T-cell (primary cell): ENCODE results near the gene TNPO2. TPM values are rescaled to one million over a fixed set of nuclear protein-coding genes. Genes with fewer than 3 reads are reported as not detected.

Source experiments
- ATAC-seq, 4 experiments: fragments of 200-7000 bp in 3 of 4; fragments of 150-1000 bp in 1 of 4; cut with Tn5 transposase; replicated peaks in 1 of 4; 1 replicate in 3 of 4; 2 replicates in 1 of 4; pipeline ENCODE4 v1.10.0; 2021; ENCODE audit warnings: moderate library complexity in 3 of 4, mild to moderate bottlenecking in 2 of 4, moderate number of reproducible peaks in 1 of 4
- CTCF ChIA-PET, 2 donors: fragments of 300-600 bp; sonication (Branson Sonifier 250); formaldehyde crosslinking; loops; one replicate each; lab custom pipeline; 2022; ENCODE audit warnings: antibody characterized with exemption in 2 of 2; lab: Charles Lee
- POLR2A ChIA-PET, 2 donors: fragments of 300-600 bp; sonication (Branson Sonifier 250); formaldehyde crosslinking; loops; one replicate each; lab custom pipeline; 2022; ENCODE audit warnings: antibody characterized with exemption in 2 of 2; lab: Charles Lee
- DNase-seq, 35 experiments: peaks; one replicate each; pipeline versions ENCODE4 v3.0.0 to v3.0.0-alpha.2; 2013 to 2023
- H3K27ac ChIP-seq: one replicate; pipeline ENCODE4 v1.5.1; 2013; ENCODE audit warnings: low read length
- H3K27me3 ChIP-seq, 2 experiments: replicated peaks in 1 of 2; 1 replicate in 1 of 2; 2 replicates in 1 of 2; pipeline versions ENCODE4 v1.6.1 to v1.7.0; 2013; ENCODE audit warnings: low read length in 1 of 2, mixed read lengths in 1 of 2; ENCODE audit not compliant: control insufficient read depth in 2 of 2, insufficient read depth in 2 of 2; ENCODE audit errors: extremely low read depth in 1 of 2
- H3K36me3 ChIP-seq, 2 donors: 1 replicate in 1 of 2; 2 replicates in 1 of 2; pipeline versions ENCODE4 v1.6.1 to v1.7.0; 2013; ENCODE audit warnings: low read length in 1 of 2; ENCODE audit not compliant: control insufficient read depth in 2 of 2, insufficient read depth in 1 of 2; ENCODE audit errors: extremely low read depth in 1 of 2
- H3K4me1 ChIP-seq, 2 experiments: 1 replicate in 1 of 2; 2 replicates in 1 of 2; pipeline versions ENCODE4 v1.6.1 to v1.7.0; 2013; ENCODE audit warnings: low read length in 2 of 2, mixed read lengths in 1 of 2; ENCODE audit not compliant: insufficient read depth in 2 of 2, control insufficient read depth in 1 of 2; ENCODE audit errors: extremely low read depth in 1 of 2
- H3K4me3 ChIP-seq, 2 donors: 1 replicate in 1 of 2; 2 replicates in 1 of 2; pipeline versions ENCODE4 v1.5.1 to v1.7.0; 2013; ENCODE audit warnings: mild to moderate bottlenecking in 2 of 2, low read length in 1 of 2, moderate library complexity in 1 of 2; ENCODE audit not compliant: control insufficient read depth in 1 of 2; ENCODE audit errors: extremely low read depth in 1 of 2
- H3K9me3 ChIP-seq: 2 replicates; pipeline ENCODE4 v1.7.0; 2013
- H3K27ac Mint-ChIP-seq, 2 donors: one replicate each; pipeline ENCODE4 v1.8.0; 2020 to 2021; ENCODE audit warnings: mild to moderate bottlenecking in 2 of 2, mixed read lengths in 2 of 2
- H3K27me3 Mint-ChIP-seq, 2 donors: one replicate each; pipeline ENCODE4 v1.8.0; 2021 to 2022; ENCODE audit warnings: mixed read lengths in 2 of 2
- H3K36me3 Mint-ChIP-seq: one replicate; pipeline ENCODE4 v1.8.0; 2021; ENCODE audit warnings: mixed read lengths
- H3K4me1 Mint-ChIP-seq, 3 donors: one replicate each; pipeline ENCODE4 v1.8.0; 2020 to 2022; ENCODE audit warnings: mixed read lengths in 3 of 3, mild to moderate bottlenecking in 1 of 3
- H3K4me3 Mint-ChIP-seq, 3 donors: one replicate each; pipeline ENCODE4 v1.8.0; 2020 to 2022; ENCODE audit warnings: mild to moderate bottlenecking in 3 of 3, mixed read lengths in 3 of 3, moderate library complexity in 3 of 3
- H3K9me3 Mint-ChIP-seq, 3 donors: one replicate each; pipeline ENCODE4 v1.8.0; 2020 to 2022; ENCODE audit warnings: mixed read lengths in 3 of 3
- WGBS: methylation state at CpG from one replicate; pipeline ENCODE4 v1.1.5; 2013; ENCODE audit warnings: missing lambda C conversion rate; ENCODE audit not compliant: insufficient coverage; 5-methylcytosine and 5-hydroxymethylcytosine counted together
- total RNA-seq, 35 experiments: library from RNA in 6 of 35; stranded (reverse) in 6 of 35; fragments of 120-200 nt in 1 of 35; gene quantifications; one replicate each; pipeline versions ENCODE4 v1.2.1 to v1.2.4 and lab custom pipeline; 2013 to 2026

The TNPO2 gene
- total RNA-seq, 5 donors from 2014 or later (not counting 1 experiment from before 2014, with no cell fraction given): 53.7 to 78.8 (median 62.6) TPM

DNA sequence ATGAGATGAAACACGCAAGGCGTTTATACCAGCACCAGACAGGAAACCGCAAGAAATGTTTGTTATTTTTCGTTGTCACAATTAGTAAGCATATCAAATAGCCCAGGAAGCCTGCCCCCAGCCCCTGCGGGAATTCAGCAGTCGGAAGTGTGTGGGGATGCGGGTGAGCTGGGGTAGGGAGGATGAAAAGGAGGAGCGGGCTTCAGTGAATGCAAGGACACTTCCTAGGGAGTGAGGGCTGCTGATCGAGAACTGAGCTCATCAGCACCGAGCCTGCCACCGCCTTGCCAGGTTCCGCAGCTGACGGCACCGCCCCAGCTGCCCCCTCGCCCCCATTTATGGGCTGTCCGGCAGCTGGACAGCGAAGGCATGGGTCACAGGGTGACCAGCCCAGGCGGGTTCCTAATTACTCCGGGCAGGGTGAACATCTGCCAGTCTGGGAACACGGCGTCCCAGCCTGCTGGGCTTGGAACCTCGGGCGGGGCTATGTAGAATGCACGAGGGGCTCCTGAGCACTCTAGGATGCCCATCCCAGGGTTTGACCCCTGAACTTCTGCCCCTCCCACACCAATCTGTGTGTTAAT is 26.3 kb upstream of the TNPO2 start:
- WGBS: 43% methylated on average over 13 of the region's 24 CpGs
- H3K36me3 ChIP-seq: peaks cover 13 to 28% of the 10 kb centered on the region in 2 donors
- CTCF ChIA-PET: no interaction called here
- H3K27ac ChIP-seq: no peak overlapping the region
- peak overlapping the region in 1 of 3 donors; percentile 27 for H3K4me3 Mint-ChIP-seq
- no peaks in the 10 kb centered on the region for H3K9me3 ChIP-seq
- H3K9me3 Mint-ChIP-seq: peaks cover 5 to 6% (median 5%) of the 10 kb centered on the region in 3 donors
- DNase-seq (no peak), ATAC-seq (peak in 3 of 4 experiments; percentile 31 to 41 (median 39))
- H3K27me3 Mint-ChIP-seq: peaks cover 21 to 33% of the 10 kb centered on the region in 2 donors
- peaks cover 0 to 11% of the 10 kb centered on the region in 2 experiments for H3K4me1 ChIP-seq
- peaks cover 4 to 9% (median 7%) of the 10 kb centered on the region in 3 donors for H3K4me1 Mint-ChIP-seq
- peaks cover 0 to 47% of the 10 kb centered on the region in 2 experiments for H3K27me3 ChIP-seq
- POLR2A ChIA-PET: no interaction called here
- H3K27ac Mint-ChIP-seq: peak overlapping the region in 1 of 2 donors; percentile 29
- peaks cover 27% of the 10 kb centered on the region for H3K36me3 Mint-ChIP-seq
- no peak overlapping the region for H3K4me3 ChIP-seq

DNA sequence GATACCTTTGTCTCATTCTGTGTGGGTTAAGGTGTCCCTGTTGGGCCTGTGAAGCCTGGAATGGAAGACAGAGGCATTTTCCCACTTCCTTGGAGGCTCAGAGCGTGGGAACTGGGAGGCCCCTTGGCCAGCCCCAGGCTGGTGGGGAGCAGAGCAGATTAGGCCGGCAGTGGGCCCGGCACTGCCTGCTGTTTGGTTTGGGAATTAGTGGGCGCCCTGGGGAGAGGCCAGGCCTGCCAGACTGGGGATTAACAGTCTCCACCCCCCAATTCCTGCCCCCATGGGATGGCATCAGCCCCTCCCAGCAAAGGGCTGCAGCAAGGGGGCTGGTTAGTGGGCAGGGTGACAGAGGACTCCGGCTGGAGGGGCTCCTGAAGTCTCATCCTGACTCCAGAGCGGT is 24.8 kb upstream of the TNPO2 start:
- H3K4me1 Mint-ChIP-seq: peaks cover 4 to 9% (median 7%) of the 10 kb centered on the region in 3 donors
- no peaks in the 10 kb centered on the region for H3K9me3 ChIP-seq
- ChIA-PET CTCF (no interaction called here), POLR2A (no interaction called here)
- H3K36me3 Mint-ChIP-seq: peaks cover 34% of the 10 kb centered on the region
- no peak for DNase-seq
- peaks cover 0 to 11% of the 10 kb centered on the region in 2 experiments for H3K4me1 ChIP-seq
- H3K4me3 ChIP-seq: no peak overlapping the region
- H3K27me3 Mint-ChIP-seq: peaks cover 19 to 22% of the 10 kb centered on the region in 2 donors
- H3K9me3 Mint-ChIP-seq: peaks cover 5 to 6% (median 5%) of the 10 kb centered on the region in 3 donors
- ATAC-seq: no peak
- H3K36me3 ChIP-seq: peaks cover 13 to 39% of the 10 kb centered on the region in 2 donors
- H3K4me3 Mint-ChIP-seq: no peak overlapping the region
- peaks cover 0 to 34% of the 10 kb centered on the region in 2 experiments for H3K27me3 ChIP-seq
- H3K27ac Mint-ChIP-seq: no peak overlapping the region
- no peak overlapping the region for H3K27ac ChIP-seq
- 100% methylated on average over 1 of the region's 6 CpGs for WGBS

DNA sequence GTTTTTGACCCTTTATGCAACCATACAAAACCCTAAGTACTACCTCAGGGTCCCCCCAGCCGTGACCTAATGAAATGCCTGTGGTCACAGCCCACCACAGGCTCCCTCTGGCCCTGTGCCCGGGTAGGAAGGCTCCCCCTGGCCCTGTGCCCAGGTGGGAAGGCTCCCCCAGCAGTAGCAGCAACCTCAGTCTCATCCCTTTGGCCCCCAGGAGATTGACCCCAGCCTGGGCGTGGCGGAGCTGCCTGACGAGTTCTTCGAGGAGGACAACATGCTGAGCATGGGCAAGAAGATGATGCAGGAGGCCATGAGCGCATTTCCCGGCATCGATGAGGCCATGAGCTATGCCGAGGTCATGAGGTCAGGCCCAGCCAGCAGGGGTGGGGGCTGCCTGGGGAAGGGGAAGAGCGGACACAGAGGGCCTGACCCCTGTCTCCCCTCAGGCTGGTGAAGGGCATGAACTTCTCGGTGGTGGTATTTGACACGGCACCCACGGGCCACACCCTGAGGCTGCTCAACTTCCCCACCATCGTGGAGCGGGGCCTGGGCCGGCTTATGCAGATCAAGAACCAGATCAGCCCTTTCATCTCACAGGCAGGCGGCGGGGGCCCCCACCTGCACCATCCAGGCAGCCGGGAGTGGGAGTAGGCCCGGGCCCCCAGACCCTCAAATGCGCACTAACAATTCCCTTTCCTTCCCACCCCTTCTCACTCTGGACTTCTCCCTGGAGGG is 21.6 kb upstream of the TNPO2 start:
- Histone ChIP-seq H3K4me1 (peaks cover 0 to 9% of the 10 kb centered on the region in 2 experiments), H3K27me3 (peaks cover 0 to 9% of the 10 kb centered on the region in 2 experiments), H3K36me3 (peaks cover 13 to 48% of the 10 kb centered on the region in 2 donors), H3K27ac (no peak overlapping the region), H3K4me3 (no peak overlapping the region), H3K9me3 (no peaks in the 10 kb centered on the region)
- ChIA-PET POLR2A (no interaction called here), CTCF (interaction anchor here in 1 of 2 donors (0.6 kb wide), 1 partner anchor 179 kb away, joined by 3 read pairs; no protein-coding TSS in a partner anchor)
- peaks cover 47% of the 10 kb centered on the region for H3K36me3 Mint-ChIP-seq
- DNase-seq: no peak
- peaks cover 4 to 5% of the 10 kb centered on the region in 2 donors for H3K27me3 Mint-ChIP-seq
- no peak overlapping the region for H3K27ac Mint-ChIP-seq
- H3K9me3 Mint-ChIP-seq: peaks cover 5 to 6% (median 5%) of the 10 kb centered on the region in 3 donors
- H3K4me1 Mint-ChIP-seq: peaks cover 4 to 7% (median 5%) of the 10 kb centered on the region in 3 donors
- WGBS: 93% methylated on average over 16 of the region's 22 CpGs
- no peak for ATAC-seq
- no peak overlapping the region for H3K4me3 Mint-ChIP-seq

DNA sequence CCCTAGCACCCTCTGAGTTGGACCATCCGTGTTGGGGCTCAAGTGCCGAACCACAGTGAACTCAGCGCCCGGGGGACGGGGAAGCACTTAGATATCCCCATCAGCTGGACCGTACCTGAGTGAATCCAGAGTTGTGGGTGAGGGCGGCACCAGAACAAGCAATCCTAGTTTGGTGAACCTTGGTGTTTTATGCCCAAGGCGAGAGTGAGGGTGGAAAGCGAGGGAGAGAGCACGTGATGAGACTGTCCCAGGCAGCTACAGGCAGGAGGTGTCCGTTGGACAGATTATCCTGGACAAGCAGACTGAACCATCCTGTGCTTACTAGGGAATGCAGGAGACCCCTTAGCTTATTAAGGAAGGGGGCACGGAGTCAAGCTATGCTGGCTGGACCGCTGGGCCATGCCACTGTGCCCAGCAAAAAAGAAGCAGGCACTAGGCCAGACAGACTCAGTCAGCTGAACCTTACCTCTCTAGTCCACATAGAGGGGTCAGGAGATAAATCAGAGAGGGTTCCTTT is 14.2 kb upstream of the TNPO2 start:
- Histone ChIP-seq H3K4me1 (peaks cover 17 to 43% of the 10 kb centered on the region in 2 experiments), H3K27ac (peak overlapping the region; percentile 89), H3K27me3 (no peaks in the 10 kb centered on the region), H3K4me3 (peak overlapping the region; percentile 69 to 72), H3K9me3 (no peaks in the 10 kb centered on the region), H3K36me3 (peaks cover 5 to 19% of the 10 kb centered on the region in 2 donors)
- peaks cover 16% of the 10 kb centered on the region for H3K36me3 Mint-ChIP-seq
- H3K27ac Mint-ChIP-seq: no peak overlapping the region
- ATAC-seq (no peak), DNase-seq (no peak)
- no peaks in the 10 kb centered on the region for H3K27me3 Mint-ChIP-seq
- H3K4me1 Mint-ChIP-seq: peaks cover 32 to 33% (median 33%) of the 10 kb centered on the region in 3 donors
- WGBS: 8% methylated on average over 10 of the region's 13 CpGs
- CTCF ChIA-PET: interaction anchor here in 1 of 2 donors (0.6 to 1.3 kb wide), 3 partner anchors 22 to 1824 kb away, joined by 3 to 6 read pairs (median 3); no protein-coding TSS in a partner anchor
- POLR2A ChIA-PET: interaction anchor here in 1 of 2 donors (0.8 kb wide), 1 partner anchor 54 kb away, joined by 5 read pairs; no protein-coding TSS in a partner anchor
- peak overlapping the region; percentile 94 to 100 (median 100) for H3K4me3 Mint-ChIP-seq
- no peaks in the 10 kb centered on the region for H3K9me3 Mint-ChIP-seq

DNA sequence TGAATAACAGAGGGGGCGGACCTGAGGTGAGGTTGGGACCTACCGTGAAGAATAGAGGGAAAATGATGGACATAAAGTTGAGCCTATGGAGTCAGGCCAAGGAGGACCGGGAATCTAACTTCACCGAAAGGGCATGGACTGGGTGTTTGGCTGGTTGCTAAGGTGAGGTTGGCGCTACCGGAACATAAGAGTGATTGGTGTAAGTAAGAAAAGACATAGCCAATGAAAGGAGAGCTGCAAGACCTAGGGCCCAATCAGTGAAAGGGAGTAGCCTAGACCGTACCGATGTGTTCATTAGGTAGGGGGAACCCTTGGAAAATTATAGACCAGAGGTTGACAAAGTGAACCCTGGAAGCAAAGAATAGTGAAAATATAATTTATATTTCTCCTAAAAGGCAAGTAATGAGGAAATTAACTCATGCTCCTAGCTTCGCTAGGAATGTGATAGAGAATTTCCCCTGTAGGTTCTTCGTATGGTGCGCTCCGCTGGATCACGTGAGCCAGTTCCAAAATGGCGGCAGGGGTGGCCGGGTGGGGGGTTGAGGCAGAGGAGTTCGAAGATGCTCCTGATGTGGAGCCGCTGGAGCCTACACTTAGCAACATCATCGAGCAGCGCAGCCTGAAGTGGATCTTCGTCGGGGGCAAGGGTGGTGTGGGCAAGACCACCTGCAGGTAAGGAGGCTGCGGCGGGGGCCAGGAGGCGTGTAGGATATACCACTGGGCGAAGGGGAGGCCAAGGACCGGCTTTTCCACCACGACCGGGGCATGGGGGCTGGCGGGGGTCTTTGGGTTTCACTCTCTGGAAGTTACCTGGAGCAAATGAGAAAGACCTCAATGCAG is 13.5 kb upstream of the TNPO2 start, which contains the start of gene GET3:
Gene GET3, plus strand, starts transcription at position 503 of the 840 bp plus-strand sequence. Its CDS starts 9 bp downstream, at position 512.
- H3K4me1 Mint-ChIP-seq: peaks cover 39 to 40% (median 39%) of the 10 kb centered on the region in 3 donors
- WGBS: under 1% methylated on average over 22 of the region's 29 CpGs
- H3K36me3 Mint-ChIP-seq: peaks cover 15% of the 10 kb centered on the region
- Histone ChIP-seq H3K36me3 (peaks cover 5 to 18% of the 10 kb centered on the region in 2 donors), H3K9me3 (no peaks in the 10 kb centered on the region), H3K27me3 (no peaks in the 10 kb centered on the region), H3K4me3 (peak within 1 kb of the TSS; percentile 69 to 72), H3K27ac (peak within 1 kb of the TSS; percentile 89), H3K4me1 (peaks cover 20 to 50% of the 10 kb centered on the region in 2 experiments)
- no peaks in the 10 kb centered on the region for H3K27me3 Mint-ChIP-seq
- CTCF ChIA-PET: interaction anchor here (0.5 to 1.3 kb wide), 6 partner anchors 23 to 1824 kb away, joined by 3 to 7 read pairs (median 4); no protein-coding TSS in a partner anchor
- peak within 1 kb of the TSS; percentile 96 to 99 for H3K27ac Mint-ChIP-seq
- peak within 1 kb of the TSS; percentile 94 to 100 (median 100) for H3K4me3 Mint-ChIP-seq
- peak; percentile 54 to 91 (median 74) for DNase-seq
- no peaks in the 10 kb centered on the region for H3K9me3 Mint-ChIP-seq
- ATAC-seq: peak; percentile 82 to 85 (median 83)
- POLR2A ChIA-PET: interaction anchor here in 1 of 2 donors (0.5 to 1.0 kb wide), 4 partner anchors 55 to 154 kb away, joined by 4 to 5 read pairs (median 4); partner anchors contain the start of genes GCDH and ZNF490
